Astrocyte (in vitro differentiated cells and primary cell): Measurements from ENCODE around the gene USP44. TPM values are rescaled to one million over a fixed set of nuclear protein-coding genes. Genes with fewer than 3 reads are reported as not detected.

Source experiments
- DNase-seq: peaks from one replicate; pipeline ENCODE4 v3.0.0-alpha.2; 2010; ENCODE audit warnings: low read depth
- FAIRE-seq: peaks from 2 replicates; lab custom pipeline; 2011; peaks lifted over from hg19 to GRCh38; lab: Jason Lieb, UNC
- H2AFZ ChIP-seq: 2 replicates; pipeline ENCODE4 v1.6.0; 2012; ENCODE audit warnings: low read depth, low read length, inconsistent platforms
- H3K27ac ChIP-seq: 2 replicates; pipeline ENCODE4 v1.5.1; 2011; ENCODE audit warnings: low read depth, low read length, inconsistent platforms
- H3K27me3 ChIP-seq: 2 replicates; pipeline ENCODE4 v1.6.0; 2011; ENCODE audit warnings: low read length, inconsistent platforms; ENCODE audit not compliant: insufficient read depth
- H3K36me3 ChIP-seq: 2 replicates; pipeline ENCODE4 v1.5.1; 2011; ENCODE audit warnings: low read length, inconsistent platforms; ENCODE audit not compliant: insufficient read depth
- H3K4me1 ChIP-seq: 2 replicates; pipeline ENCODE4 v1.5.1; 2011; ENCODE audit warnings: low read length, inconsistent platforms; ENCODE audit not compliant: insufficient read depth
- H3K4me2 ChIP-seq: 2 replicates; pipeline ENCODE4 v1.6.0; 2012; ENCODE audit warnings: low read length, inconsistent platforms
- H3K4me3 ChIP-seq: 2 replicates; pipeline ENCODE4 v1.5.1; 2011; ENCODE audit warnings: low read depth, mild to moderate bottlenecking, low read length, inconsistent platforms; ENCODE audit not compliant: insufficient read depth
- H3K79me2 ChIP-seq: 2 replicates; pipeline ENCODE4 v1.6.0; 2012; ENCODE audit warnings: mild to moderate bottlenecking, low read length, inconsistent platforms; ENCODE audit not compliant: insufficient read depth
- H3K9ac ChIP-seq: 2 replicates; pipeline ENCODE4 v1.6.0; 2012; ENCODE audit warnings: mild to moderate bottlenecking, low read length, inconsistent platforms
- H3K9me3 ChIP-seq: 2 replicates; pipeline ENCODE4 v1.5.1; 2012; ENCODE audit warnings: low read depth, mild to moderate bottlenecking, low read length, inconsistent platforms; ENCODE audit not compliant: insufficient read depth
- H4K20me1 ChIP-seq: 2 replicates; pipeline ENCODE4 v1.6.0; 2012; ENCODE audit warnings: low read length, inconsistent platforms; ENCODE audit not compliant: insufficient read depth
- H3K27ac Mint-ChIP-seq: one replicate; pipeline ENCODE4 v1.8.0; 2021; ENCODE audit warnings: mild to moderate bottlenecking, mixed read lengths; ENCODE audit not compliant: unreplicated experiment
- H3K27me3 Mint-ChIP-seq: one replicate; pipeline ENCODE4 v1.8.0; 2021; ENCODE audit warnings: low read depth, mixed read lengths; ENCODE audit not compliant: unreplicated experiment
- H3K36me3 Mint-ChIP-seq: one replicate; pipeline ENCODE4 v1.8.0; 2021; ENCODE audit warnings: low read depth, mixed read lengths; ENCODE audit not compliant: unreplicated experiment
- H3K4me1 Mint-ChIP-seq: one replicate; pipeline ENCODE4 v1.8.0; 2021; ENCODE audit warnings: low read depth, mixed read lengths; ENCODE audit not compliant: unreplicated experiment
- H3K4me3 Mint-ChIP-seq: one replicate; pipeline ENCODE4 v1.8.0; 2021; ENCODE audit warnings: mild to moderate bottlenecking, moderate library complexity, mixed read lengths; ENCODE audit not compliant: unreplicated experiment
- H3K9me3 Mint-ChIP-seq: one replicate; pipeline ENCODE4 v1.8.0; 2021; ENCODE audit warnings: mild to moderate bottlenecking, mixed read lengths; ENCODE audit not compliant: unreplicated experiment
- CTCF ChIP-seq: IDR thresholded peaks from 2 replicates; pipeline ENCODE4 v1.5.1; 2011; ENCODE audit warnings: low read depth, mild to moderate bottlenecking, inconsistent platforms, low read length, moderate library complexity; ENCODE audit not compliant: insufficient read depth
- EZH2 ChIP-seq: IDR thresholded peaks from 2 replicates; pipeline ENCODE4 v1.6.1; 2012; ENCODE audit warnings: mild to moderate bottlenecking, low read length, inconsistent platforms; ENCODE audit not compliant: insufficient read depth
- total RNA-seq: library from RNA; stranded (reverse); gene quantifications from 2 replicates; pipeline ENCODE4 v1.2.1, GENCODE V29; 2021

The USP44 gene
- total RNA-seq, 1 donor from 2014 or later = 5.4 TPM

DNA sequence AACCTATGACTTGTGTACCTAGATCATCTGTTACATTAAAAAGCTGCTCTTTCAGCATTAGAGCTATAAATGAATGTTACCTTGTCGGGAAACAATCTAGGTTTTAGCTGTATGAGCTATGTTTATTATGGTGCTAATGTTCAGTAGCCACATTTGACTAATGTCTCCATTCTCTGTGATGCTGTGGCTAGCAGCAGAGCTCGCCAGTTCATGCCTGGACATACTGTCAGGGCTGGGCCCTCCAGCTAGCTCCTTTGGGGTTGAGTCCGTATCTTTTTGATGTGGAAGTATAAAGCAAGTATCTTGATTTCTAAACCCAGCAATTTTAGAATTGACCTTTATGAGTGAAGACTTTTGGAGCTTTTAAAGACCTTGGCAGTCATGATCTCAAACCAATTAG, 36.1 kb downstream of the USP44 start:
- FAIRE-seq (no peak), DNase-seq (no peak)
- Mint-ChIP-seq H3K27ac (no peak overlapping the region), H3K9me3 (no peaks in the 10 kb centered on the region), H3K4me3 (no peak overlapping the region), H3K36me3 (peaks cover 5% of the 10 kb centered on the region), H3K27me3 (no peaks in the 10 kb centered on the region), H3K4me1 (peaks cover 1% of the 10 kb centered on the region)
- H3K4me2 ChIP-seq = no peak overlapping the region
- H3K27me3 ChIP-seq = no peaks in the 10 kb centered on the region
- H4K20me1 ChIP-seq = peaks cover 4% of the 10 kb centered on the region
- no peak overlapping the region for H2AFZ ChIP-seq
- TF ChIP-seq CTCF (no peak), EZH2 (no peak)
- H3K27ac ChIP-seq = no peak overlapping the region
- H3K9ac ChIP-seq = no peak overlapping the region
- H3K79me2 ChIP-seq = peaks cover 4% of the 10 kb centered on the region
- H3K4me1 ChIP-seq = no peaks in the 10 kb centered on the region
- no peaks in the 10 kb centered on the region for H3K9me3 ChIP-seq
- H3K4me3 ChIP-seq = no peak overlapping the region
- H3K36me3 ChIP-seq = peaks cover 27% of the 10 kb centered on the region

DNA sequence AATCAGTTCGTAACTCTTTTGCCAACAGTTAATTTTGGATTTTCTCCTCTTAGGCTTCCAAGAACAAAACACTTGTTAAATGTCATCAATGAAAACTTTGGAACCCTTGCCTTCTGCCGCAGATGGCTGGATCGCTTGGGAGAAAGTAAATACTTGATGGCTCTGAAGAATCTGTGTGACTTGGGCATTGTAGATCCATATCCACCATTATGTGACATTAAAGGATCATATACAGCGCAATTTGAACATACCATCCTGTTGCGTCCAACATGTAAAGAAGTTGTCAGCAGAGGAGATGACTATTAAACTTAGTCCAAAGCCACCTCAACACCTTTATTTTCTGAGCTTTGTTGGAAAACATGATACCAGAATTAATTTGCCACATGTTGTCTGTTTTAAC, 37.7 kb downstream of the USP44 start:
- no peaks in the 10 kb centered on the region for H3K27me3 ChIP-seq
- peaks cover 11% of the 10 kb centered on the region for H3K36me3 Mint-ChIP-seq
- H2AFZ ChIP-seq = no peak overlapping the region
- no peak overlapping the region for H3K27ac Mint-ChIP-seq
- DNase-seq (no peak), FAIRE-seq (peak; percentile 50)
- no peak overlapping the region for H3K4me3 ChIP-seq
- no peak overlapping the region for H3K4me2 ChIP-seq
- peaks cover 1% of the 10 kb centered on the region for H3K4me1 Mint-ChIP-seq
- no peaks in the 10 kb centered on the region for H3K9me3 ChIP-seq
- peaks cover 6% of the 10 kb centered on the region for H3K79me2 ChIP-seq
- no peaks in the 10 kb centered on the region for H3K4me1 ChIP-seq
- no peak for TF ChIP-seq CTCF
- TF ChIP-seq EZH2 = no peak
- no peak overlapping the region for H3K27ac ChIP-seq
- peaks cover 33% of the 10 kb centered on the region for H3K36me3 ChIP-seq
- H3K9me3 Mint-ChIP-seq = no peaks in the 10 kb centered on the region
- no peak overlapping the region for H3K9ac ChIP-seq
- H3K27me3 Mint-ChIP-seq = no peaks in the 10 kb centered on the region
- H3K4me3 Mint-ChIP-seq = no peak overlapping the region
- H4K20me1 ChIP-seq = peaks cover 13% of the 10 kb centered on the region

GRCh38 chr12:95511977-95512376, 39.3 kb downstream of the USP44 start:
- no peaks in the 10 kb centered on the region for H3K9me3 Mint-ChIP-seq
- H3K9ac ChIP-seq = no peak overlapping the region
- H4K20me1 ChIP-seq = peaks cover 13% of the 10 kb centered on the region
- H3K27ac Mint-ChIP-seq = no peak overlapping the region
- H3K4me1 ChIP-seq = no peaks in the 10 kb centered on the region
- TF ChIP-seq CTCF (no peak), EZH2 (no peak)
- H3K27me3 ChIP-seq = no peaks in the 10 kb centered on the region
- FAIRE-seq (no peak), DNase-seq (no peak)
- H3K4me2 ChIP-seq = no peak overlapping the region
- H3K27ac ChIP-seq = no peak overlapping the region
- peaks cover 11% of the 10 kb centered on the region for H3K79me2 ChIP-seq
- no peak overlapping the region for H2AFZ ChIP-seq
- peaks cover 11% of the 10 kb centered on the region for H3K36me3 Mint-ChIP-seq
- no peak overlapping the region for H3K4me3 Mint-ChIP-seq
- peaks cover 1% of the 10 kb centered on the region for H3K4me1 Mint-ChIP-seq
- no peaks in the 10 kb centered on the region for H3K9me3 ChIP-seq
- H3K27me3 Mint-ChIP-seq = no peaks in the 10 kb centered on the region
- peaks cover 43% of the 10 kb centered on the region for H3K36me3 ChIP-seq
- no peak overlapping the region for H3K4me3 ChIP-seq
